Islet precursor cell (in vitro differentiated cells): ENCODE results near the gene TCTN1.
"Not testable (repeated sequence)": the region's sequence is repeated elsewhere in the genome, so short reads cannot be mapped to it uniquely, and the experiment has no call there.

Experiments used
- DNase-seq: peaks from one replicate; pipeline ENCODE4 v3.0.0-alpha.2; 2018

The TCTN1 gene

GRCh38 chr12:110613771-110614684 is at the start of gene TCTN1:
Gene TCTN1, plus strand, starts transcription at chr12:110614129. Its CDS starts 54 bp downstream, at chr12:110614183.
- peak; percentile 100 for DNase-seq

GRCh38 chr12:110564471-110564991 is 49.4 kb upstream of the TCTN1 start:
- DNase-seq, result no peak

GRCh38 chr12:110565894-110566871 is 47.7 kb upstream of the TCTN1 start:
- no peak for DNase-seq

- no peak for DNase-seq
These were observed 46.9 kb upstream of the TCTN1 start for GRCh38 chr12:110566993-110567392.

GRCh38 chr12:110568752-110569151 is 45.2 kb upstream of the TCTN1 start:
- DNase-seq, result no peak

- not testable (repeated sequence) for DNase-seq
These were observed 44.1 kb upstream of the TCTN1 start for GRCh38 chr12:110569838-110570237.

GRCh38 chr12:110570798-110571197 is 43.1 kb upstream of the TCTN1 start:
- DNase-seq, result not testable (repeated sequence)

- DNase-seq, result no peak
These were observed 39.9 kb upstream of the TCTN1 start for GRCh38 chr12:110574044-110574443.

GRCh38 chr12:110574717-110575230 is 39.2 kb upstream of the TCTN1 start:
- not testable (repeated sequence) for DNase-seq

GRCh38 chr12:110575326-110575725 is 38.6 kb upstream of the TCTN1 start:
- no peak for DNase-seq

- DNase-seq, result no peak
These were observed 37.4 kb upstream of the TCTN1 start for GRCh38 chr12:110576504-110576903.

- no peak for DNase-seq
These were observed 35.9 kb upstream of the TCTN1 start for GRCh38 chr12:110577864-110578693.

- DNase-seq, result no peak
These were observed 35.0 kb upstream of the TCTN1 start for GRCh38 chr12:110578694-110579534.

- no peak for DNase-seq
These were observed 34.2 kb upstream of the TCTN1 start for GRCh38 chr12:110579535-110580253.

GRCh38 chr12:110581931-110582275 is 32.0 kb upstream of the TCTN1 start:
- DNase-seq, result peak; percentile 71

GRCh38 chr12:110582276-110583136 is 31.4 kb upstream of the TCTN1 start:
- DNase-seq, result peak; percentile 82

- peak; percentile 99 for DNase-seq
These were observed 30.5 kb upstream of the TCTN1 start, which contains the start of gene PPTC7 for GRCh38 chr12:110583137-110584059. Gene PPTC7, minus strand, starts transcription at chr12:110583318. Its CDS starts 287 bp downstream, at chr12:110583031.

- peak; percentile 71 for DNase-seq
These were observed 28.6 kb upstream of the TCTN1 start for GRCh38 chr12:110585231-110585799.
